Measurements from ENCODE around the gene ZFC3H1.

GRCh38 chr12:71664411-71665089 lies 902 bp upstream of the ZFC3H1 start:
- TF ChIP-seq CTCF (IDR thresholded peaks at IDR 0.05), result no peak
- no peak for TF ChIP-seq POLR2A (IDR thresholded peaks at IDR 0.05)
- no peak for TF ChIP-seq POLR2AphosphoS5 (IDR thresholded peaks at IDR 0.05)

Data from stomach (tissue), 4 donors.